HG03565 (cell line): Measurements from ENCODE around the gene SLC39A5.
"Not testable (repeated sequence)": the region's sequence is repeated elsewhere in the genome, so short reads cannot be mapped to it uniquely, and the experiment has no call there.

Experiments
- ATAC-seq: cut with Tn5 transposase; IDR thresholded peaks from one replicate; pipeline ENCODE4 v1.9.1; 2021; ENCODE audit warnings: mild to moderate bottlenecking, moderate library complexity; ENCODE audit not compliant: unreplicated experiment

The SLC39A5 gene

DNA sequence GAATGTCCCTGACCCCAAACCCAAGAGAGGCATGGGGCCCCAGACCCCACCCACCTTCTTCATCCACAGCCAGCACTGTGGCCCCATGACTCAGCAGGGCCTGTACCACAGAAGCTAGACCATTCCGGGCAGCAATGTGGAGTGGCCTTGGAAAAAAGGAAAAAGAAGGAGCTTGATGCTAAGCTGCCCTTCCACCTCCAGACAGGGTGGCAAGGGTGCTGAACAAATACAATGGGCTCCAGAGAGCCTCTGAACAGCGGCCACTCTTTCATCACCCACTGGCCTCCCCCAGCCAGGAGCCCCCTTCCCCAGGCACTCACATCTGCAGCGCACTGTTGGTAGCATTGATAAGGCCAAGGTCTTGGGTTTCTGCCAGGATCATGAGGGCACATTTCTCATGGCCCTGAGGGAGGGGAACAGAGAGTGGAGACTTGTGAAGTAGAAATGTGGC is 13.9 kb downstream of the SLC39A5 start:
- ATAC-seq, result no peak

DNA sequence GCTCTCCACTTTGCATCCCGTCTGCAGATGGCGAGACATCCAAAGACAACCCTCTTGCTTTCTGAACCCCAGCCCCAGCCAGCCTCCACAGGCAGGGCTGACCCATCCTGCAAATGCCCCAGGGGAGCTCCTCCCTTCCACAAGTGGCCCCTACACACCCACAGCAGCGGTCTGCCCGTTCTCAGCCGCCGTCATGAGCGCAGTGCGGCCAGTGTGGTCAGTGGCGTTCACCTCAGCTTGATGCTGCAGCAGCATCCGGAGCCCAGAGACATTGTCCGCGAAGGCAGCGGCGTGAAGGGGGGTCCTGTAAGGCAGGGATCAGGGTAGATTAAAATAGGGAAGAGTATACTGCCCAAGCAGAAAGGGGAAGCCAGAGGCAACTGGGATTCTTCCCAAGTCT is 14.6 kb downstream of the SLC39A5 start:
- ATAC-seq, result no peak

GRCh38 chr12:56247923-56248322 is 18.1 kb downstream of the SLC39A5 start:
- ATAC-seq, result no peak

GRCh38 chr12:56248711-56249110 is 18.9 kb downstream of the SLC39A5 start:
- ATAC-seq, result no peak

DNA sequence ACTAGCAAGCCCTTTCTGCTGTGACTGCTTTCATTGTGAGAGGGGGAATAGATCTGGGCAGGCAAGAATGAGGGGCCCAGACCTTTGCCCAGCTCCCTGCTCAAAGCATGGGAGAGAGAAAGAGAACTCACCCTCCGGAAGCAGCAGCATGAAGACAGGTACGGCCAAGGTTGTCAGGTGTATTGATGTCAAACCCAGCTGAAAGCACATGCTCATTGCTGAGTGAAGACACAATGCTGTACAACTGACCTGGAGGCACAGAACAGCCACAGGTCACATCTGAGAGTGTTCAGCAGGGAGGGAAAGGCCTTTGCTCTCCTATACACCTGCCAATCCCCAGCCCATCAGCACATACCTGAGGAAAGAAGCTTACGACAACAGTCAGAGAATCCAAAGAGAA is 22.8 kb downstream of the SLC39A5 start:
- no peak for ATAC-seq

DNA sequence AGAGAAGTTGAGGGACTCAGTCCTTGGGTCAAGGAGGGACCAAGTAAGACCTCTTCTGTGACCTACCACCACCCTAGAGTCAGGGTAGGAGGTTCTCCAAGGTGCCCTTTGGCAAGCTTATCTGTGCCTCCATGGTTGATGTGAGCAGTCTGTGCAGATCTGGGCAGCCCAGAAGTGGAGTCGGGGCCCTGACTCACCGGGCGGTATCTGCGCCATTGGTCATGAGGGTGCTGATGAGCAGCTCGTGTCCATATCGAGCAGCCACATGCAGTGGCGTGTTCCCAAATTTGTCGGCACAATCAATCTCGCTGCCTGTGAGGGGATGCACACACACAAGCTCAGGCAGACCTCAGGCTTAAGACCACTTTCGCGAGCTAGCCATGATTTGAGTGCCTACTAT is 23.2 kb downstream of the SLC39A5 start:
- ATAC-seq, result no peak

DNA sequence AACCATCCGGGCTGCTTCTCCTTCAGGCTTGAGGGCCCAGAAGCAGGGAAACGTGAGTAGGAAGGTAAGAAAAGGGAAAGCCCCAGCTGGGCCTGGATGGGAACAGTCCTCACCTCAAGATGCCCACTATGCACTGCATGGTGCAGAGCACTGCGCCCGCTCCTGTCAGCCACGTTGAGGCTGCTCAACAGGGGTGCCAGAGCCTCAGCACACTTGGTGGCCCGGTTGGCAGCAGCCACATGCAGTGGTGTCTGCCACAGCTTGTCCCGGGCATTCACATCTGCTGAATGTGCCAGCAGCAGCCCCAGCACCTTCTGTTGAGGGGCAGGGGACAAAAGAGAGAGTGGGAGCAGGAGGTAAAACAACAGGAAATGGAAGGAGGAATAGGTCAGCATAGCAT is 25.8 kb downstream of the SLC39A5 start:
- no peak for ATAC-seq

GRCh38 chr12:56256326-56256960 is 26.6 kb downstream of the SLC39A5 start:
- ATAC-seq, result no peak

DNA sequence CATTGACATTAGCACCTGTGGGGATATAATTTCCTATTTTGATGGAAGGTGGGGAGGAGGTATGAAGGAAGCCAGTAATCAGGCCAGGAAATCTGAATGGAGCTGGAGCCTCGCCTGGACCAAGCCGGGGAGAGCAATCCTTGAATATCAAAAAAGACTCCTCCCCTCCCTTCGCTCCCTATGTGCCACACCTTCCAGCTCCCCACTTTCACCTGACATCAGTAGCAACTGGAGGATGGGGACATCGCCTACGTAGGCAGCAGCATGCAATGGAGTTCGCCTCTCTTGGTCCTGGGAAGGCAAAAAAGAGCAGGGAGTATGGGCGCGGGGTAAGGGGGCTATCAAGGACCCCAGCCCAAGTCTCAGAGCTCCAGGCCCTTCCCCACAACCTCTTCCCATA is 27.2 kb downstream of the SLC39A5 start:
- ATAC-seq, result no peak

DNA sequence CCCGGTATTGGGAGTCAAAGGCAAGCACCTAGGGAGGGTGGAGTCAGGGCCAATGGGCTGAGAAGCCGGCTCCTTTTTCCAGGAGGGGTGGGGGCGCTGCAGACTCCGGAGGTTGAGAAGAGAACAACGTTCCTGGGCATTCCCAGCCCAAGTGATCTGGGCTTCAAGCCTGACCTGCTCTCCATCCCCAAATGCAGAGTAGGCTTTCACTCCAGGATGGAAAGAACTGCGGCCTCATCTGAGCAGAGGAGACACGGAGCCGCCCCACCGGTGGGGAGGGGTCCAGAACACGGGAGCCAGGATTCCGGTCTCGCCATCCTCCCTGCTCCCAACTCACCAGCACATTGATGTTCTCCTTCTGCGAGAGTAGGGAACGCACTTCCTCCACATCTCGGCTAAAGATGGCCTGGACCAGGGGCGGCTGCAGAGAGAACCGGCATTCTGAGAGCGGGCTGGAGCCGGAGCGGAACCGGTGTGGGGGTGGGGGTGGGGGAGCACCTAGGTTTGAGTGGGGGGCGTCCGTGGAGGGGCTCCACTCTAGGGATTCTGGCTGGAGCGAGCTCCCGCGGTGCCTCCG is 27.7 kb downstream of the SLC39A5 start:
- peak; percentile 6 for ATAC-seq

DNA sequence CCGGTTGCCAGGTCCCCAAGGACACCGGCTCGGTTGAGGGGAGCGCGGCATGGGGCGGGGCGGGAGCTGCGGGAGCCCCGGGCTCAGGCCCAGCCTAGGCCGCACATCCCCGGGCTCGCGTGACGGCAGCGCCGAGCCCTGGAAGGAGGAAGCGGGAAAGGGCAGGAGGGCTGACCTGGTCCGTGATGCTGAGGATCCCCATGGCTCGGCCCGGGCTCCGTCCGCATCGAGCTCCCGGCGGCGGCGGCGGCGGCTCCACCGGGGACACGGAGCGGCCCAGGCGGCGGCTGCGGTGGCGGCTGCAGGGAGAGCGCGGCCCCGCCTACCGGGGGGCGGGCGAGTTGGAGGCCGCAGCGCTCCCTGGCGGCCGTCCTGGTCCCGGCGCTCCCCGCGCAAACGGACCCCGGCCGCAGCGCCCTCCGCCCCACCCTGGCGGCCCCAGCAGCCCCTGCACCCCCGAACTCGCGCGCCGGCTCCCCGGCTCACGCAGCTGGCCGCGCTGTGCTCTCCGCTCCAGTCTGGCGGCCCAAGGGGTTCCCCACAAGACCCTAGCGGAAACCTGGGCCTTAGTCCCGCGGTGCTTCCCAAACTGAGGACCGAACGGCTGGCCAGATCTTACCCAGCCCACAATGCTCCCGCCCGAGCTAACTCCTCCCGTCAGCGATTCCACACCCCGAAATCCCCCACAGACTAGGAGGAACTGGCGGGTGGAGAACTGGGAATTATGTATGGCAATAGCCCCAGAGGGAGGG is 28.4 kb downstream of the SLC39A5 start, which contains the start of gene ANKRD52:
ANKRD52 (minus strand) TSS at position 317 of the 752 bp plus-strand sequence; CDS start at position 202, 115 bp downstream.
- ATAC-seq, result peak; percentile 74

DNA sequence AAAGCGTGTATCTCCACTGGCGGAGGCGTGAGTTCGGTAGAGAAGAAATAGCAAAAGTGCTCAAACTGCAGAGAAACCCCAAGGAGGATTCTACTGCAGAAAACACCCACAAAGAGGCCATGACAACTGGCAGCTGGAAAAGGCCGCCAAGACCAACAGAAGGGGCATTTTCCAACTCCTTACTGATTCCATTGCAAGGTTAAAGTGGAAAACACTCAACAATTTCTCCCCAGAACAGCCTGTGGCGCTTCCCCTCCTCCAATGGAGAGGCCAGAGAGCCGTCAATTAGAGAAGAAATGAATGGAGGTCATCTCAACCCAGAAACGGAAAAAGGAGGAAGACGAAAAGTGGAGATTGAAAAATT is 29.0 kb downstream of the SLC39A5 start:
- no peak for ATAC-seq

- ATAC-seq, result no peak
Observed at GRCh38 chr12:56260380-56260779, 30.5 kb downstream of the SLC39A5 start.

DNA sequence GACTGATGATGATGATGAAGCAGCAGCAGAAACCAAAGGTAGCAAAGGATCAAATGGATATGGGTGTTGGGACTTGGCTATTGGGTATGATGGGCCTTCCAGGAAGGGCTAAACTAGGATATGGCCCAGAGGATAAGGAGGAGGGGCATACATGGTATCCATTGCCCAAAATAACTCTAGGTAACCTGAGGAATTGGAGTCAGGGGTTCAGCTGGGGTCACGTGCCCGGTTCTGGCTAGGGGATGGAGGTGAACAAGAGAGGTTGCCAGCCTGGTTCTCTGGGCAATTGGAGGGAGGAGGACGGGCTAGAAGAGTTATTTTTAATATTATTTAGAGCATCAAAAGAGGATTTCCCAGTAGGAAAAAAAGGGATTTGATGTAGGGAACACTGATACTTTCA is 31.1 kb downstream of the SLC39A5 start:
- no peak for ATAC-seq

GRCh38 chr12:56261503-56262232 is 31.8 kb downstream of the SLC39A5 start:
- no peak for ATAC-seq

DNA sequence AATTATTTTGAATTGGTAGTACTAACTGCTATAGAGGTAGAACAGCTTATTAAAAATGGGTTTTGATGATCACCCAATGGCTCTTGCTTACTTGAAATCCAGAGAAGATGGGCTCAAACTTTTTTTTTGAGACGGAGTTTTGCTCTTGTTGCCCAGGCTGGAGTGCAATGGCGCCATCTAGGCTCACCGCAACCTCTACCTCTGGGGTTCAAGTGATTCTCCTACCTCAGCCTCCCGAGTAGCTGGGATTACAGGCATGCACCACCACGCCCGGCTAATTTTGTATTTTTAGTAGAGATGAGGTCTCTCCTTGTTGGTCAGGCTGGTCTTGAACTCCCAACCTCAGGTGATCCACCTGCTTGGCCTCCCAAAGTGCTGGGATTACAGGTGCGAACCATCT is 33.1 kb downstream of the SLC39A5 start:
- ATAC-seq, result not testable (repeated sequence)

- ATAC-seq, result not testable (repeated sequence)
Observed at GRCh38 chr12:56266068-56266692, 36.3 kb downstream of the SLC39A5 start.

DNA sequence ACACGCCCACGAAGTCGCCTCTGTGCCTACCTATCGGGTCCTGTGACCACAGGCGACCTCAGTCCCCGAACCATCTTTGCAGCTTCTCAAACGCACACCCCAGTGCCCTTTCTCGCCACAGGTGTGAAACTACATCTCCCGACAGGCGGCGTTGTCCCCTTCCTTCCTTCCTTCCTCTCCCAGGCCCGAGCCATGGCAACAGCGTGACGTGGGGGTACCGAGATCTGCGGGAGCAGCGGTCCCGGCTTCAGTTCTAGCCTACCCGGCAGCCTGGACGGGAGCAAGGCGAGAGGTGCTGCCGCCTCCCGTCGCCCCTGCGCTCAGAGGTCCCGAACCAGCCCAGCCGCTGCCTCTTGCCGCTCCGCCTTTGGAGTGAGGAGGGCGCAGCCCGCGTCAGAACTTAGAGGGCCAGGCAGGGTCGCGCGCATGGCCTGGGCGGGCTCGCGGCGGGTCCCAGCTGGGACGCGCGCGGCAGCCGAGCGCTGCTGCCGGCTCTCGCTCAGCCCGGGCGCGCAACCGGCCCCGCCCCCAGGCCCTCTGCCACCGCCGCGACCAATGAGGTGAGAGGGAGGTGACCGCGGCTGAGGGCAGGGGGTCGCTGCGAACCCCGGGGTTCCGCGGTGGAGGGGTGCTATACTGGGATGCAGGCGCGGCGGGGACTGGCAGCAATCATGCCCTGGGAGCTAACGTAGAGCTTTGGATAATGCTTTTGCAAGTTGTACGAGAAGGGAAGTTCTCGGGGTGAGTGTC is 37.0 kb downstream of the SLC39A5 start, which contains the start of gene COQ10A:
COQ10A (plus strand) TSS at position 250 of the 750 bp plus-strand sequence; CDS start at position 427, 177 bp downstream.
- ATAC-seq, result peak; percentile 78

GRCh38 chr12:56267443-56268071 is 37.7 kb downstream of the SLC39A5 start:
- ATAC-seq, result no peak

DNA sequence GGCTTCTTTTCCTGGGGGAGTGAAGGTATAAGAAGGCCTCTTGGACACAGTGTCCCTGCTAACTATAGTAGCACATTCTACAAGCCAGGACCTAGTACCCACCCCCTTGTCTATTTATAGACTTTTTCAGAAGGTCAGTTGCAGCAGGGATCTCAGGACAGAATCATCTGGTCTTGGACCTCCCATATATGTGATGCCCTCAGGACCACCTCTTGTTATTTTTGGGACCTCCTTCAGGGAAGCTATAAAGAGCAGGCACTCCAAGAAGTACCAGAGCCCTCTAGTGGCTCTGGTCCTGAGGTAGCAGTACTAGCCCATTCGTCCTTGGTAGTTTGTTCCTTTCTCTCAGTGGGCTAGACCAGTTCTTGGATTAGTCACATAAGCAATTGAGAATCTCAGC is 41.2 kb downstream of the SLC39A5 start:
- ATAC-seq, result no peak
